Panc1 (cell line): ENCODE results near the gene WNT3. TPM values are rescaled to one million over a fixed set of nuclear protein-coding genes. Genes with fewer than 3 reads are reported as not detected.

Experiments
- ATAC-seq: fragments of 200-7000 bp; cut with Tn5 transposase; 2 replicates; pipeline ENCODE4 v1.9.1; 2020; ENCODE audit warnings: mild to moderate bottlenecking, moderate library complexity
- BruUV-seq: library from RNA; stranded (reverse); fragments of 400-500 nt; replicated peaks from 2 replicates; lab custom pipeline; 2021; lab: Mats Ljungman, UMichigan
- CTCF ChIA-PET: fragments of 300-600 bp; sonication (Branson Sonifier 250); formaldehyde crosslinking; loops from one replicate; lab custom pipeline; 2022; ENCODE audit warnings: antibody characterized with exemption; lab: Charles Lee
- POLR2A ChIA-PET: fragments of 300-600 bp; sonication (Branson Sonifier 250); formaldehyde crosslinking; loops from one replicate; lab custom pipeline; 2022; ENCODE audit warnings: antibody characterized with exemption; lab: Charles Lee
- DNase-seq: peaks from one replicate; pipeline ENCODE4 v3.0.0-alpha.2; 2010; ENCODE audit warnings: low read depth, low spot score
- H3K27ac ChIP-seq: 2 replicates; pipeline ENCODE4 v1.5.1; 2011; ENCODE audit warnings: mild to moderate bottlenecking, low read length, inconsistent platforms
- H3K27me3 ChIP-seq: fragments of 200-500 bp; sonication (Bioruptor generic); 2 replicates; pipeline ENCODE4 v1.6.0; 2014; ENCODE audit warnings: low read length, inconsistent platforms; ENCODE audit not compliant: control insufficient read depth, insufficient read depth
- H3K36me3 ChIP-seq: fragments of 200-500 bp; sonication (Bioruptor generic); 2 replicates; pipeline ENCODE4 v1.5.1; 2014; ENCODE audit warnings: inconsistent platforms, mild to moderate bottlenecking, low read length, moderate library complexity; ENCODE audit not compliant: control insufficient read depth, insufficient read depth
- H3K4me1 ChIP-seq: 2 replicates; pipeline ENCODE4 v1.5.1; 2011; ENCODE audit warnings: inconsistent platforms, mild to moderate bottlenecking, low read length, moderate library complexity; ENCODE audit not compliant: control insufficient read depth, insufficient read depth
- H3K4me3 ChIP-seq, 2 experiments: 2 replicates each; pipeline ENCODE4 v1.5.1; 2011 to 2012; ENCODE audit warnings: low read depth in 2 of 2, low read length in 2 of 2, mild to moderate bottlenecking in 2 of 2, inconsistent platforms in 1 of 2, moderate library complexity in 1 of 2
- H3K9me3 ChIP-seq: fragments of 200-500 bp; sonication (Bioruptor generic); 2 replicates; pipeline ENCODE4 v1.5.1; 2014; ENCODE audit warnings: low read depth, mild to moderate bottlenecking, inconsistent platforms, low read length, moderate library complexity; ENCODE audit not compliant: control insufficient read depth, insufficient read depth
- POLR2AphosphoS5 ChIP-seq: IDR thresholded peaks from 2 replicates; pipeline ENCODE4 v1.6.1; 2012; ENCODE audit warnings: mild to moderate bottlenecking, low read depth, low read length, moderate library complexity
- SIN3A ChIP-seq: IDR thresholded peaks from 2 replicates; pipeline ENCODE4 v1.6.1; 2012; ENCODE audit warnings: low read depth, mild to moderate bottlenecking, low read length, moderate library complexity, borderline replicate concordance; ENCODE audit not compliant: insufficient read depth
- TCF7L2 ChIP-seq: IDR thresholded peaks from 2 replicates; pipeline ENCODE4 v1.6.1; 2011; ENCODE audit warnings: mild to moderate bottlenecking, low read depth, low read length, inconsistent platforms
- in situ Hi-C: cut with HindIII; loops from 2 replicates; pipeline ENCODE4 v1.10.0; 2016; ENCODE audit warnings: low sequenced_read_pairs, low pct_unique_long_range_greater_than_20kb
- intact Hi-C: fragments of 100-400 bp; cut with micrococcal nuclease; formaldehyde crosslinking; loops from one replicate; pipeline ENCODE4 v1.10.0; 2022; ENCODE audit not compliant: unreplicated experiment
- total RNA-seq: library from RNA; stranded (reverse); gene quantifications from one replicate; pipeline ENCODE4 v1.2.1, GENCODE V29; 2021; ENCODE audit not compliant: unreplicated experiment
- TF ChIP-seq, protein P1 (sequence below), 2 experiments: IDR thresholded peaks; 2 replicates each; pipeline ENCODE4 v1.6.1; 2011 to 2012; ENCODE audit warnings: low read depth in 2 of 2, control low read depth in 1 of 2, low read length in 1 of 2, mild to moderate bottlenecking in 1 of 2, moderate library complexity in 1 of 2; ENCODE audit not compliant: insufficient read depth in 1 of 2
- TF ChIP-seq, protein P2 (sequence below): fragments of 450-650 bp; IDR thresholded peaks from 2 replicates; pipeline ENCODE4 v1.5.1; 2017; ENCODE audit warnings: mild to moderate bottlenecking

Gene WNT3
- total RNA-seq, 1 experiment from 2014 or later = 3.4 TPM

GRCh38 chr17:46821482-46822387 is 3.2 kb upstream of the WNT3 start:
- intact Hi-C loops = no loop called here
- in situ Hi-C loops = no loop called here
- H3K36me3 ChIP-seq = no peaks in the 10 kb centered on the region
- DNase-seq (no peak), ATAC-seq (peak; percentile 55)
- H3K4me3 ChIP-seq = no peak overlapping the region
- no peak overlapping the region for H3K27ac ChIP-seq
- H3K9me3 ChIP-seq = no peaks in the 10 kb centered on the region
- H3K4me1 ChIP-seq = no peaks in the 10 kb centered on the region
- ChIA-PET POLR2A (no interaction called here), CTCF (interaction anchor here (0.7 kb wide), 1 partner anchor 10 kb away, joined by 4 read pairs; no protein-coding TSS in a partner anchor)
- BruUV-seq = no TSS peak
- H3K27me3 ChIP-seq = no peaks in the 10 kb centered on the region
- TF ChIP-seq SIN3A (no peak), POLR2AphosphoS5 (no peak), TCF7L2 (no peak)
- TF ChIP-seq, protein P1, sequence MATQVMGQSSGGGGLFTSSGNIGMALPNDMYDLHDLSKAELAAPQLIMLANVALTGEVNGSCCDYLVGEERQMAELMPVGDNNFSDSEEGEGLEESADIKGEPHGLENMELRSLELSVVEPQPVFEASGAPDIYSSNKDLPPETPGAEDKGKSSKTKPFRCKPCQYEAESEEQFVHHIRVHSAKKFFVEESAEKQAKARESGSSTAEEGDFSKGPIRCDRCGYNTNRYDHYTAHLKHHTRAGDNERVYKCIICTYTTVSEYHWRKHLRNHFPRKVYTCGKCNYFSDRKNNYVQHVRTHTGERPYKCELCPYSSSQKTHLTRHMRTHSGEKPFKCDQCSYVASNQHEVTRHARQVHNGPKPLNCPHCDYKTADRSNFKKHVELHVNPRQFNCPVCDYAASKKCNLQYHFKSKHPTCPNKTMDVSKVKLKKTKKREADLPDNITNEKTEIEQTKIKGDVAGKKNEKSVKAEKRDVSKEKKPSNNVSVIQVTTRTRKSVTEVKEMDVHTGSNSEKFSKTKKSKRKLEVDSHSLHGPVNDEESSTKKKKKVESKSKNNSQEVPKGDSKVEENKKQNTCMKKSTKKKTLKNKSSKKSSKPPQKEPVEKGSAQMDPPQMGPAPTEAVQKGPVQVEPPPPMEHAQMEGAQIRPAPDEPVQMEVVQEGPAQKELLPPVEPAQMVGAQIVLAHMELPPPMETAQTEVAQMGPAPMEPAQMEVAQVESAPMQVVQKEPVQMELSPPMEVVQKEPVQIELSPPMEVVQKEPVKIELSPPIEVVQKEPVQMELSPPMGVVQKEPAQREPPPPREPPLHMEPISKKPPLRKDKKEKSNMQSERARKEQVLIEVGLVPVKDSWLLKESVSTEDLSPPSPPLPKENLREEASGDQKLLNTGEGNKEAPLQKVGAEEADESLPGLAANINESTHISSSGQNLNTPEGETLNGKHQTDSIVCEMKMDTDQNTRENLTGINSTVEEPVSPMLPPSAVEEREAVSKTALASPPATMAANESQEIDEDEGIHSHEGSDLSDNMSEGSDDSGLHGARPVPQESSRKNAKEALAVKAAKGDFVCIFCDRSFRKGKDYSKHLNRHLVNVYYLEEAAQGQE (IDR thresholded peaks at IDR 0.05; ENCODE audit: insufficient read depth in 1 of 2, low read depth in 2 of 2, low read length in 1 of 2) = no peak
- TF ChIP-seq, protein P2, sequence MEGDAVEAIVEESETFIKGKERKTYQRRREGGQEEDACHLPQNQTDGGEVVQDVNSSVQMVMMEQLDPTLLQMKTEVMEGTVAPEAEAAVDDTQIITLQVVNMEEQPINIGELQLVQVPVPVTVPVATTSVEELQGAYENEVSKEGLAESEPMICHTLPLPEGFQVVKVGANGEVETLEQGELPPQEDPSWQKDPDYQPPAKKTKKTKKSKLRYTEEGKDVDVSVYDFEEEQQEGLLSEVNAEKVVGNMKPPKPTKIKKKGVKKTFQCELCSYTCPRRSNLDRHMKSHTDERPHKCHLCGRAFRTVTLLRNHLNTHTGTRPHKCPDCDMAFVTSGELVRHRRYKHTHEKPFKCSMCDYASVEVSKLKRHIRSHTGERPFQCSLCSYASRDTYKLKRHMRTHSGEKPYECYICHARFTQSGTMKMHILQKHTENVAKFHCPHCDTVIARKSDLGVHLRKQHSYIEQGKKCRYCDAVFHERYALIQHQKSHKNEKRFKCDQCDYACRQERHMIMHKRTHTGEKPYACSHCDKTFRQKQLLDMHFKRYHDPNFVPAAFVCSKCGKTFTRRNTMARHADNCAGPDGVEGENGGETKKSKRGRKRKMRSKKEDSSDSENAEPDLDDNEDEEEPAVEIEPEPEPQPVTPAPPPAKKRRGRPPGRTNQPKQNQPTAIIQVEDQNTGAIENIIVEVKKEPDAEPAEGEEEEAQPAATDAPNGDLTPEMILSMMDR = no peak

GRCh38 chr17:46820592-46821450 is 2.3 kb upstream of the WNT3 start:
- TF ChIP-seq SIN3A (no peak), TCF7L2 (no peak), POLR2AphosphoS5 (no peak)
- TF ChIP-seq, protein P2 = no peak
- TF ChIP-seq, protein P1 (IDR thresholded peaks at IDR 0.05; ENCODE audit: insufficient read depth in 1 of 2, low read depth in 2 of 2, low read length in 1 of 2) = no peak
- Histone ChIP-seq H3K36me3 (no peaks in the 10 kb centered on the region), H3K9me3 (no peaks in the 10 kb centered on the region), H3K4me3 (no peak overlapping the region), H3K4me1 (no peaks in the 10 kb centered on the region), H3K27ac (no peak overlapping the region), H3K27me3 (no peaks in the 10 kb centered on the region)
- ChIA-PET POLR2A (no interaction called here), CTCF (no interaction called here)
- in situ Hi-C loops = no loop called here
- ATAC-seq (no peak), DNase-seq (no peak)
- intact Hi-C loops = no loop called here
- BruUV-seq = no TSS peak
